HepG2 (cell line): Measurements from ENCODE around the gene MEX3A. TPM values are rescaled to one million over a fixed set of nuclear protein-coding genes. Genes with fewer than 3 reads are reported as not detected.

Experiments
- ARNTL ChIP-seq: sonication (generic); formaldehyde crosslinking; IDR thresholded peaks from 2 replicates; pipeline ENCODE4 v1.4.0; 2020; ENCODE audit warnings: mild to moderate bottlenecking, missing genetic modification reagents
- PAXIP1 ChIP-seq: sonication (generic); formaldehyde crosslinking; conservative IDR thresholded peaks from 2 replicates; pipeline ENCODE4 v1.4.0; 2020; ENCODE audit warnings: mild to moderate bottlenecking, missing genetic modification reagents, moderate library complexity
- POLR2AphosphoS2 ChIP-seq: IDR thresholded peaks from 2 replicates; pipeline ENCODE4 v1.6.1; 2011; ENCODE audit warnings: low read depth, low read length, improper control_type of control experiment
- PRDM4 ChIP-seq: sonication (generic); formaldehyde crosslinking; IDR thresholded peaks from 2 replicates; pipeline ENCODE4 v1.9.0; 2021; ENCODE audit warnings: missing genetic modification reagents, borderline replicate concordance
- SAFB2 ChIP-seq: sonication (generic); formaldehyde crosslinking; IDR thresholded peaks from 2 replicates; pipeline ENCODE4 v1.5.1; 2020; ENCODE audit warnings: missing genetic modification reagents, low read depth, mild to moderate bottlenecking, borderline replicate concordance
- SIN3B ChIP-seq: fragments of 150-350 bp; IDR thresholded peaks from 2 replicates; pipeline ENCODE4 v1.6.1; 2014; ENCODE audit warnings: low read length
- TAF1 ChIP-seq: sonication (generic); formaldehyde crosslinking; IDR thresholded peaks from 2 replicates; pipeline ENCODE4 v1.4.0; 2020; ENCODE audit warnings: missing genetic modification reagents
- ZMYM4 ChIP-seq: sonication (generic); formaldehyde crosslinking; IDR thresholded peaks from 2 replicates; pipeline ENCODE4 v1.8.1; 2023; ENCODE audit warnings: mild to moderate bottlenecking, missing genetic modification reagents
- ZNF138 ChIP-seq: sonication (generic); formaldehyde crosslinking; IDR thresholded peaks from 2 replicates; pipeline ENCODE4 v1.5.0; 2020; ENCODE audit warnings: mild to moderate bottlenecking, low read depth, missing genetic modification reagents
- ZNF558 ChIP-seq: sonication (generic); formaldehyde crosslinking; IDR thresholded peaks from 2 replicates; pipeline ENCODE4 v1.9.0; 2022; ENCODE audit warnings: mild to moderate bottlenecking, missing genetic modification reagents, borderline replicate concordance
- ZXDC ChIP-seq: sonication (generic); formaldehyde crosslinking; IDR thresholded peaks from 2 replicates; pipeline ENCODE4 v1.5.0; 2020; ENCODE audit warnings: mild to moderate bottlenecking, missing genetic modification reagents
- polyA plus RNA-seq, 8 experiments: library from polyadenylated mRNA; depleted of rRNA in 3 of 8; stranded (reverse) in 7 of 8; unstranded in 1 of 8; fragments of >200 nt; fragmentation: Illumina TruSeq in 4 of 8; extraction: Trizol in 4 of 8; gene quantifications; 2 replicates each; pipeline versions ENCODE4 v1.2.1 to v1.2.3, GENCODE V29; 2011 to 2016; ENCODE audit warnings: low read depth in 4 of 8, missing spikeins in 1 of 8, mixed read lengths in 1 of 8; ENCODE audit not compliant: insufficient read depth in 1 of 8
- total RNA-seq, 5 experiments: library from RNA; depleted of rRNA; stranded (reverse); fragments of >200 nt; fragmentation: Illumina TruSeq; extraction: Trizol; gene quantifications; 2 replicates each; pipeline ENCODE4 v1.2.3, GENCODE V29; 2016; ENCODE audit warnings: low read depth in 1 of 5
- TF ChIP-seq, protein P1 (sequence below): sonication (generic); formaldehyde crosslinking; IDR thresholded peaks from 2 replicates; pipeline ENCODE4 v1.9.0; 2021; ENCODE audit warnings: mild to moderate bottlenecking, missing genetic modification reagents

The MEX3A gene
- total and polyA plus RNA-seq, 2 of the 13 experiments (the other 11 are each of a cell fraction or from before 2014, with no cell fraction given) = 7.6 to 9.1 TPM

DNA sequence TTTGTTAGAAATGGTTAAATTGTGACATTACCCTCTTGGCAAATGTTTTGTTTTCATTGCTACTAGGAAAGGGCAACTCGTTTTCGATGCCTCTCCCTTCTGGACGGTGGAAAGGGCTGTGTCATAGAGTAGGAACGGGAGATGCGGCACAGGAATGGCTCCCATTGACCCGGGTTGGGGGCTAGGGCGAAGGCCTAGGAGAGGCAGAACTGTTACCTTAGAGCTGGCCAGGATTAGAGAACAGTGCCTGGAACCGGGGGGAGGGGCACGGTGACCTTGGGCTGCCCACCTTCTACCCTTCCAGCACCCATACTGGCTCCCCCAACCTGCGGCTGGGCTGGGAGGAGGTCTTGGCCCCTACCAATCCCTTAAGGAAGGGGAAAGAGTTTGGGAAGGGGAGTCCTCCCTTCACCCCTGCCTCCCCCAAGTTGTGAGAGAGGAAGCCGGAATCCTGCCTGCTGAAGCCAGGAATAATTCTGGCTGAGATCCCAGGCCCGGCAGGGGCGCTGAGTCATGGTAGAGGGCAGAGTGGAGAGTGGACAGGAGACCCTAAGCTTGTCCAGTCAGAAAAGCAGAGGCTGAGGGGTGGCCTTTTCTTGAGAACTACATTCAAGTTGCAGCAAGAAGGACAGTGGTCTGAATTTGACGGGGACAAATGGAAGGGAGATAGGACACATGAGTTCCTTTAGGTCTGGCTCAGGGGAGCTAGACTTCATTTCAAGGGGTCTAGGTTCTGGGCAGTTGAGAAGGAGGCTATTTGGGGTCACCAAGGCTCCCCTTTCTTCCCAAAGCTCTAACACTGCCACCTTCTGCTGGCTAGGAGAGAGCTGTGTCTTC is 40.5 kb upstream of the MEX3A start (continued):
- peak; percentile 31; the same call in 1 of the 2 replicates for TF ChIP-seq PAXIP1 (CRISPR knock-in tag)
- TF ChIP-seq ZXDC (CRISPR knock-in tag) = peak; percentile 25; the same call in 1 of the 2 replicates
- TF ChIP-seq SIN3B = no peak
- TF ChIP-seq PRDM4 (CRISPR knock-in tag) = no peak
- TF ChIP-seq POLR2AphosphoS2 = no peak
- no peak for TF ChIP-seq SAFB2 (CRISPR knock-in tag)
- TF ChIP-seq ARNTL (CRISPR knock-in tag) = peak; percentile 17; the same call in 1 of the 2 replicates
- TF ChIP-seq, protein P1, sequence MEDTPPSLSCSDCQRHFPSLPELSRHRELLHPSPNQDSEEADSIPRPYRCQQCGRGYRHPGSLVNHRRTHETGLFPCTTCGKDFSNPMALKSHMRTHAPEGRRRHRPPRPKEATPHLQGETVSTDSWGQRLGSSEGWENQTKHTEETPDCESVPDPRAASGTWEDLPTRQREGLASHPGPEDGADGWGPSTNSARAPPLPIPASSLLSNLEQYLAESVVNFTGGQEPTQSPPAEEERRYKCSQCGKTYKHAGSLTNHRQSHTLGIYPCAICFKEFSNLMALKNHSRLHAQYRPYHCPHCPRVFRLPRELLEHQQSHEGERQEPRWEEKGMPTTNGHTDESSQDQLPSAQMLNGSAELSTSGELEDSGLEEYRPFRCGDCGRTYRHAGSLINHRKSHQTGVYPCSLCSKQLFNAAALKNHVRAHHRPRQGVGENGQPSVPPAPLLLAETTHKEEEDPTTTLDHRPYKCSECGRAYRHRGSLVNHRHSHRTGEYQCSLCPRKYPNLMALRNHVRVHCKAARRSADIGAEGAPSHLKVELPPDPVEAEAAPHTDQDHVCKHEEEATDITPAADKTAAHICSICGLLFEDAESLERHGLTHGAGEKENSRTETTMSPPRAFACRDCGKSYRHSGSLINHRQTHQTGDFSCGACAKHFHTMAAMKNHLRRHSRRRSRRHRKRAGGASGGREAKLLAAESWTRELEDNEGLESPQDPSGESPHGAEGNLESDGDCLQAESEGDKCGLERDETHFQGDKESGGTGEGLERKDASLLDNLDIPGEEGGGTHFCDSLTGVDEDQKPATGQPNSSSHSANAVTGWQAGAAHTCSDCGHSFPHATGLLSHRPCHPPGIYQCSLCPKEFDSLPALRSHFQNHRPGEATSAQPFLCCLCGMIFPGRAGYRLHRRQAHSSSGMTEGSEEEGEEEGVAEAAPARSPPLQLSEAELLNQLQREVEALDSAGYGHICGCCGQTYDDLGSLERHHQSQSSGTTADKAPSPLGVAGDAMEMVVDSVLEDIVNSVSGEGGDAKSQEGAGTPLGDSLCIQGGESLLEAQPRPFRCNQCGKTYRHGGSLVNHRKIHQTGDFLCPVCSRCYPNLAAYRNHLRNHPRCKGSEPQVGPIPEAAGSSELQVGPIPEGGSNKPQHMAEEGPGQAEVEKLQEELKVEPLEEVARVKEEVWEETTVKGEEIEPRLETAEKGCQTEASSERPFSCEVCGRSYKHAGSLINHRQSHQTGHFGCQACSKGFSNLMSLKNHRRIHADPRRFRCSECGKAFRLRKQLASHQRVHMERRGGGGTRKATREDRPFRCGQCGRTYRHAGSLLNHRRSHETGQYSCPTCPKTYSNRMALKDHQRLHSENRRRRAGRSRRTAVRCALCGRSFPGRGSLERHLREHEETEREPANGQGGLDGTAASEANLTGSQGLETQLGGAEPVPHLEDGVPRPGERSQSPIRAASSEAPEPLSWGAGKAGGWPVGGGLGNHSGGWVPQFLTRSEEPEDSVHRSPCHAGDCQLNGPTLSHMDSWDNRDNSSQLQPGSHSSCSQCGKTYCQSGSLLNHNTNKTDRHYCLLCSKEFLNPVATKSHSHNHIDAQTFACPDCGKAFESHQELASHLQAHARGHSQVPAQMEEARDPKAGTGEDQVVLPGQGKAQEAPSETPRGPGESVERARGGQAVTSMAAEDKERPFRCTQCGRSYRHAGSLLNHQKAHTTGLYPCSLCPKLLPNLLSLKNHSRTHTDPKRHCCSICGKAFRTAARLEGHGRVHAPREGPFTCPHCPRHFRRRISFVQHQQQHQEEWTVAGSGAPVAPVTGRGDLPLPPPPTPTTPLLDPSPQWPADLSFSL (CRISPR knock-in tag) = no peak
- no peak; the same call in 1 of the 2 replicates for TF ChIP-seq ZNF138 (CRISPR knock-in tag)
- no peak for TF ChIP-seq TAF1 (CRISPR knock-in tag)
- no peak for TF ChIP-seq ZMYM4
- no peak for TF ChIP-seq ZNF558
